Measurements from ENCODE around the gene FRAS1. TPM values are rescaled to one million over a fixed set of nuclear protein-coding genes. Genes with fewer than 3 reads are reported as not detected.
A peak's percentile ranks its signal among the peaks of the same experiment; 100 is the strongest.
"Not testable (repeated sequence)": the region's sequence is repeated elsewhere in the genome, so short reads cannot be mapped to it uniquely, and the experiment has no call there.

FRAS1 gene, protein sequence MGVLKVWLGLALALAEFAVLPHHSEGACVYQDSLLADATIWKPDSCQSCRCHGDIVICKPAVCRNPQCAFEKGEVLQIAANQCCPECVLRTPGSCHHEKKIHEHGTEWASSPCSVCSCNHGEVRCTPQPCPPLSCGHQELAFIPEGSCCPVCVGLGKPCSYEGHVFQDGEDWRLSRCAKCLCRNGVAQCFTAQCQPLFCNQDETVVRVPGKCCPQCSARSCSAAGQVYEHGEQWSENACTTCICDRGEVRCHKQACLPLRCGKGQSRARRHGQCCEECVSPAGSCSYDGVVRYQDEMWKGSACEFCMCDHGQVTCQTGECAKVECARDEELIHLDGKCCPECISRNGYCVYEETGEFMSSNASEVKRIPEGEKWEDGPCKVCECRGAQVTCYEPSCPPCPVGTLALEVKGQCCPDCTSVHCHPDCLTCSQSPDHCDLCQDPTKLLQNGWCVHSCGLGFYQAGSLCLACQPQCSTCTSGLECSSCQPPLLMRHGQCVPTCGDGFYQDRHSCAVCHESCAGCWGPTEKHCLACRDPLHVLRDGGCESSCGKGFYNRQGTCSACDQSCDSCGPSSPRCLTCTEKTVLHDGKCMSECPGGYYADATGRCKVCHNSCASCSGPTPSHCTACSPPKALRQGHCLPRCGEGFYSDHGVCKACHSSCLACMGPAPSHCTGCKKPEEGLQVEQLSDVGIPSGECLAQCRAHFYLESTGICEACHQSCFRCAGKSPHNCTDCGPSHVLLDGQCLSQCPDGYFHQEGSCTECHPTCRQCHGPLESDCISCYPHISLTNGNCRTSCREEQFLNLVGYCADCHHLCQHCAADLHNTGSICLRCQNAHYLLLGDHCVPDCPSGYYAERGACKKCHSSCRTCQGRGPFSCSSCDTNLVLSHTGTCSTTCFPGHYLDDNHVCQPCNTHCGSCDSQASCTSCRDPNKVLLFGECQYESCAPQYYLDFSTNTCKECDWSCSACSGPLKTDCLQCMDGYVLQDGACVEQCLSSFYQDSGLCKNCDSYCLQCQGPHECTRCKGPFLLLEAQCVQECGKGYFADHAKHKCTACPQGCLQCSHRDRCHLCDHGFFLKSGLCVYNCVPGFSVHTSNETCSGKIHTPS (N-terminal part only)
- total RNA-seq = 10 to 100 TPM; 15.3 to 17.9 TPM
- polyA plus RNA-seq (ENCODE audit: insufficient read length in 6 of 6) = 10 to 100 TPM; 36.5 to 48.9 (median 43.4) TPM
- long read RNA-seq, donor 1, partial matches to known transcripts = 18 of 19 reads
- long read RNA-seq, donor 1, other reads (novel, unspliced or antisense) = 0 of 19 reads
- long read RNA-seq, donor 2, partial matches to known transcripts = 5 of 5 reads
- long read RNA-seq, donor 2, other reads (novel, unspliced or antisense) = 0 of 5 reads
- long read RNA-seq, donor 3 = 0 reads
- long read RNA-seq, donor 4, partial matches to known transcripts = 3 of 4 reads
- long read RNA-seq, donor 4, other reads (novel, unspliced or antisense) = 1 of 4 reads
- long read RNA-seq, donor 5, partial matches to known transcripts = 19 of 19 reads
- long read RNA-seq, donor 5, other reads (novel, unspliced or antisense) = 0 of 19 reads
- long read RNA-seq, donor 6 = 0 reads
- long read RNA-seq, donor 7 = 0 reads
- long read RNA-seq, donor 8, partial matches to known transcripts = 12 of 12 reads
- long read RNA-seq, donor 8, other reads (novel, unspliced or antisense) = 0 of 12 reads
- long read RNA-seq, donor 9 = 0 reads
- long read RNA-seq, donor 10 = 0 reads
- long read RNA-seq, donor 11, partial matches to known transcripts = 38 of 38 reads
- long read RNA-seq, donor 11, other reads (novel, unspliced or antisense) = 0 of 38 reads
- long read RNA-seq, donor 12, partial matches to known transcripts = 7 of 8 reads
- long read RNA-seq, donor 12, other reads (novel, unspliced or antisense) = 0 of 8 reads

DNA sequence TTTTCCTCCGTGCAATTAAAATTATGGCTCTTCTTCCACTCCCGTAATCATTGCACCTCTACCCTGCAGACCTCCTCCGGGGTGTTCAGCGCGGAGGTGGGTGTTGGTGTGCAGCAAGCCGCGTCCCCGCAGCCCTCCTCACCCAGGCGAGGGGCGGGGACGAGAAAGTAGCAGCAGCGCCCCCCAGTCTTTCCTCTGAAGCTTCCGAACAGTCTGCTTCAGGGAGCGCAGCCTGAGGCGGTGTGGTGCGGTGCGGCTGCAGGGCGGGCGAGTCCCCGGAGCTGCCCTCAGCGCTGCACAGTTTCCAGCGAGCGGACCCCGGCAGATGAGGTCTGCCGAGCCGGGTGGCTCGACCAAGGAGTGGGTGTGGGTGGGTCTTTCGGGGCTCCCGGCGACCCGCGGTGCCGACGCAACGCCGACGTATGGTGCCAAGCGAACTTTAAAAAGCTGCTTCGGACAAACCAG, at the start of gene FRAS1:
Gene FRAS1, plus strand, starts transcription at position 189 of the 465 bp plus-strand sequence. CDS start 687 bp downstream, outside the sequence.
- TF ChIP-seq, protein P1, sequence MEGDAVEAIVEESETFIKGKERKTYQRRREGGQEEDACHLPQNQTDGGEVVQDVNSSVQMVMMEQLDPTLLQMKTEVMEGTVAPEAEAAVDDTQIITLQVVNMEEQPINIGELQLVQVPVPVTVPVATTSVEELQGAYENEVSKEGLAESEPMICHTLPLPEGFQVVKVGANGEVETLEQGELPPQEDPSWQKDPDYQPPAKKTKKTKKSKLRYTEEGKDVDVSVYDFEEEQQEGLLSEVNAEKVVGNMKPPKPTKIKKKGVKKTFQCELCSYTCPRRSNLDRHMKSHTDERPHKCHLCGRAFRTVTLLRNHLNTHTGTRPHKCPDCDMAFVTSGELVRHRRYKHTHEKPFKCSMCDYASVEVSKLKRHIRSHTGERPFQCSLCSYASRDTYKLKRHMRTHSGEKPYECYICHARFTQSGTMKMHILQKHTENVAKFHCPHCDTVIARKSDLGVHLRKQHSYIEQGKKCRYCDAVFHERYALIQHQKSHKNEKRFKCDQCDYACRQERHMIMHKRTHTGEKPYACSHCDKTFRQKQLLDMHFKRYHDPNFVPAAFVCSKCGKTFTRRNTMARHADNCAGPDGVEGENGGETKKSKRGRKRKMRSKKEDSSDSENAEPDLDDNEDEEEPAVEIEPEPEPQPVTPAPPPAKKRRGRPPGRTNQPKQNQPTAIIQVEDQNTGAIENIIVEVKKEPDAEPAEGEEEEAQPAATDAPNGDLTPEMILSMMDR (IDR thresholded peaks at IDR 0.05) = no peak
- H3K4me3 ChIP-seq = peak within 1 kb of the TSS; percentile 45 to 58
- DNase-seq = peak in 3 of 4 donors; percentile 60 to 76 (median 71)
- peak within 1 kb of the TSS in 1 of 2 donors; percentile 65 for H3K27ac ChIP-seq
- intact Hi-C loops (cut with DNase I) = no loop called here
- peaks cover 0 to 81% of the 10 kb centered on the region in 2 donors for H3K27me3 ChIP-seq
- H3K9me3 ChIP-seq = no peaks in the 10 kb centered on the region
- peaks cover 3 to 29% of the 10 kb centered on the region in 2 donors for H3K4me1 ChIP-seq
- no peaks in the 10 kb centered on the region for H3K36me3 ChIP-seq
- peak; percentile 57 for ATAC-seq

GRCh38 chr4:78011003-78011402, 46.1 kb upstream of the FRAS1 start:
- not testable (repeated sequence) for ATAC-seq, DNase-seq

DNA sequence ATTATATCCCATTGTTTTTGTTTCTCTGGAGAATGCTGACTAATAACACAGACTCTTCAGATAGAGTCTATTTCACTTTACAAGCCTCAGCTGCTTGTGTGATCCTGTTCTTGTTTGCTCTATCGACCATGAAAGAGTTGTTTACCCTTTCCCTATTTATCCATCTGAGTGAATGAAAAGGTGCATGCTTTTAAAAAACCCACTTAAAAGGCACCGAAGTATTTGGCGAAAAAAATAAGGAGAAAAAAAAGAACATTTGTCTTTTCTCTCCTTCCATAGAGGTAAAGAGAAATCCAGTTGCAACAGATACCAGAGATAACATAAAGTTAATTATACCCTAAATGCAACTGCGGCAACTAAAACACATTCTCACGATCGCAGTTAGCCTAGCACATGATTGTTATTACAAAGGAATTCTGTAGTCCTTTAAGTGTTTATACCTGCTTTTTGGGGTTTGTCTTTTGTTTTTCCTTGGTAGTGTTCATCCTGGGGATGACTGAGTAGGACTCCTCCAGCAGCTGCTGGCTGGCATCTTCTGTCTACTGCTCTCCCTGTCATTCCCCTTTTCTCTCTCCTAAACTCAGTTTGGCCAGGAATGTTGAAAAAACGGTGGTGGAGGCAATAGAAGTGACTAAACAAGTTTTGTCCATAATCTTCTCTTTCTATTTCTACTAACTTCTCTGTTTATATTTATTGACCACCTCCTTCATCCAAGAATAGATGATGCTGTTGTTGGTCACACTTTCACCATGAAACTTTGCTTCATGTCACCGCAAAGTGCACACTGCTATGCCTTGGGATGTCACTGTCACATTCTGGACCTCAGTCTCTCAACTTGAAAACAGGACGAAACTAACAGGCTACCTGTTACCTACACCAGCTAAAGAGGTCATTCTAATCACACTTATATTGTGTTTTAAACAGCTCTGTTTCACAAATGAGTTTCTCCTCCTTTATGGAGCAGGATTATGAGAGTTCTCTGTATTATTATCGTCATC, 41.9 kb upstream of the FRAS1 start:
- TF ChIP-seq, protein P1 (IDR thresholded peaks at IDR 0.05) = no peak
- Histone ChIP-seq H3K27ac (no peak overlapping the region), H3K36me3 (no peaks in the 10 kb centered on the region), H3K9me3 (peaks cover 0 to 16% of the 10 kb centered on the region in 2 donors), H3K4me1 (no peaks in the 10 kb centered on the region), H3K4me3 (no peak overlapping the region), H3K27me3 (no peaks in the 10 kb centered on the region)
- intact Hi-C loops (cut with DNase I) = no loop called here
- no peak for ATAC-seq
- no peak for DNase-seq

More at GRCh38 chr4:78011003-78011402, 46.1 kb upstream of the FRAS1 start:
- H3K36me3 ChIP-seq; H3K27ac ChIP-seq; H3K4me1 ChIP-seq; intact Hi-C loops (cut with DNase I); H3K27me3 ChIP-seq; H3K4me3 ChIP-seq: not testable (repeated sequence)
- H3K9me3 ChIP-seq = peaks cover 0 to 17% of the 10 kb centered on the region in 2 donors

- no peak for DNase-seq
- no peak overlapping the region for H3K4me3 ChIP-seq
- H3K27me3 ChIP-seq = no peaks in the 10 kb centered on the region
- no peaks in the 10 kb centered on the region for H3K9me3 ChIP-seq
- H3K36me3 ChIP-seq = no peaks in the 10 kb centered on the region
- no peak for ATAC-seq
- no peaks in the 10 kb centered on the region for H3K4me1 ChIP-seq
- H3K27ac ChIP-seq = no peak overlapping the region
- intact Hi-C loops (cut with DNase I) = no loop called here
- TF ChIP-seq, protein P1 (IDR thresholded peaks at IDR 0.05) = no peak
Measured at GRCh38 chr4:78018271-78019049, 38.7 kb upstream of the FRAS1 start.
